GM19023 (cell line): Measurements from ENCODE around the gene GRIK4.
"Not testable (repeated sequence)": the region's sequence is repeated elsewhere in the genome, so short reads cannot be mapped to it uniquely, and the experiment has no call there.

Experiments used
- ATAC-seq: cut with Tn5 transposase; IDR thresholded peaks from one replicate; pipeline ENCODE4 v1.9.1; 2021; ENCODE audit warnings: mild to moderate bottlenecking, moderate library complexity; ENCODE audit not compliant: unreplicated experiment

GRIK4 gene

DNA sequence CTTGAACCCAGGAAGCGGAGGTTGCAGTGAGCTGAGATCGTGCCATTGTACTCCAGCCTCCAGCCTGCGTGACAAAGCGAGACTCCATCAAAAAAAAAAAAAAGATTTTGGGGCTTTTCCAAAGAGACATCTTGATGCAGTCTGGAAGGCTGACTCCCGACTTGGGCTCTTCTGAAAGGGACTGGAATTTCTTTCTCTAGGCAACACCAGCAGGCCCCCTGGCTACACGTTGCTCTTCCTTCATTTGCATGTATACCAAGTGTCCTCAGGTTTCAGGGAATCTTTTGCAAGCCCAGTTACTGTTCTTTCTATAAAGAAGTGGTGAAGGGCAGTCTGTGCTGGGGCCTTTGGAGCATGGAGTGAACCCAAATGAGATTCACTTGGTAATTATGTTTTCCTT, 211.0 kb downstream of the GRIK4 start:
- no peak for ATAC-seq

DNA sequence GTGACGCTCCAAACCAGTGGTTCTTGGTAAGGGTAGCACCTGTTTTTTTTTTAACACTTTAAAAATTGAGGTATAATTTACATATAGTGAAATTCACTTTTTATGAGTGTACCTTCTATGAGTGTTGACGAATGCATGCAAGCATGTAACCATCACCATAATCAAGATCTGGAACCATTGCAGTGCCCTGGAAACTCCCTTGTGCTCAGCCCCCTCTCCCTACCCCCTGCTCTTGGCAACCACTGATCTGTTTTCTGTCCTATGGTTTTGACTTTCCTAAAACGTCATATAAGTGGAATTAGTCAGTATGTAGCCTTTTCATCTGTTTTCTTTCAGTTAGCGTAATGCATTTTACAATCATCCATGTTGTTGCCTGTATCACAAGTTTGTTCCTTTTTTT, 212.2 kb downstream of the GRIK4 start:
- ATAC-seq, result no peak

DNA sequence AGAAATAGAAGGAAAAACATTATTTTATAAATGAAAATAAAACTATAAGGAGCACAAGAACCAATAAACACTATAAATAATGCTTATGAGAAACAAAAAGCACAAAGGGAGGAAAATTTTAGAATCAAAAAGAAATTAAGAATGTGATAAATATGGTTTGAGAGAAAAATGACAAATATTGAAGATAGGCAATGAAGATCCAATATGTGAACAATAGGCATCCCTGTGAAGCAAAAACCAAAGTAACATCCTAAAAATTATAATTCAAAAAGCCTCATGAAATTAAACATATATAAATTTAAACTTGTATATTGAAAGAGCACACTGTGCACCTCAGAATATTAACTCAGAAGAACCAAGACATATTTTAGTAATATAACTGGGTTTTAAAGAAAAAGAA, 216.2 kb downstream of the GRIK4 start:
- no peak for ATAC-seq

DNA sequence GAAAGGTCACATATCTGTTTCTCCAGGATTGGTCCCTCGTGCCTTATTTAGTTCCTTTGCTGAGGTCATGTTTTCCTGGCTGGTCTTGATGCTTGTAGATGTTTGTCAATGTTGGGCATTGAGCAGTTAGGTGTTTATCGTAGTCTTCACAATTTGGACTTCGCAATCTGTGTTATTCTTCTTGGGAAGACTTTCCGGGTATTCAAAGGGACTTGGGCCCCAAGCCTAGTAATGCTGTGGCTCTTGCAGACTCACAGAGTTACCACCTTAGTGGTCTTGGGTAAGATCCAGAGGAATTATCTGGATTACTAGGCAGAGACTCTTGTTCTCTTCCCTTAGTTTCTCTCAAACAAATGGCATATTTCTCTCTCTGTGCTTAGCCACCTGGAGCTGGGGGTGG, 223.5 kb downstream of the GRIK4 start:
- ATAC-seq, result no peak

DNA sequence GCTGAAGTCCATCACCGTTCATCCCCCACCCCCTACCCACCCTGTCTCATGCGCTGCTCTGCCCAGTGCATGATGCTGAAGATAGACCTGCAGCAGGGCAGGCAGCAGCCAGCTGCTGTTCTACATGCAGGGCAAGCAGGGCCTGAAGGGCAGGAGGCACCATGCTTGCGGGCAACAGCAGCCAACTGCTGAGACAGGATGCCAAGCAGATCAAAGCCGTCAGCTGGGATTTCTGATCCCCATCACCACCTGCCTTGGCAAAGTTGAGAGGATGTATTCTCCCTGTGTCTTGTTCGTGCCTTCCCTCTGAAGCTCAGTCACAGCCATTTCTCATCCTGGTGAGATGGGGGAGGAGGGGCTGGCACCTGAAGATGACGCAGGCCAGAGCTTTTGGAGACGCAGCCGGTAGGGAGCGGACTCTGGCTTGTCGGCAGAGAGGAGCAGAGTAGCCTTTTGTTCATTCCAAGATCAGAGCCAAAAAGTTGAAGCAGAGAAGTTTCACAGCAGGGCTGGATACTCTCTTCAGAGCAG, 227.0 kb downstream of the GRIK4 start:
- no peak for ATAC-seq

DNA sequence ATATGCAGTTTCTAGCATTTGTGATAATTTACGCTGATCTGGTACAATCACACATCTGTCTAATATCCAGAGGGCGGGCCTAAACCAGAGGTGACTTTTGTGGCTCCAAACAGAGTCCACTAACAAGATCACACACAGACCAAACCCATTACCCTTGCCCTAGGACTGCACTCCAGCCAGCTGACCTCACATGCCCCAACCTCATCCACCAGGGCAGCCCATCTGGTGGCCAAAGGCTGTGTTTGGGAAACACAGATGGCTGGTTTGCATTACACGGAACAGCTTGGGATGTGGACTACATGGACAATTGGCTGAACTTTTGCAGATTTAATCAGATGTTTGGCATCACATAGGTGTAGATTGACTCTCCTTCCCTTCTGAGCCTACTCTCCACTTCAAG, 228.2 kb downstream of the GRIK4 start:
- ATAC-seq, result no peak

DNA sequence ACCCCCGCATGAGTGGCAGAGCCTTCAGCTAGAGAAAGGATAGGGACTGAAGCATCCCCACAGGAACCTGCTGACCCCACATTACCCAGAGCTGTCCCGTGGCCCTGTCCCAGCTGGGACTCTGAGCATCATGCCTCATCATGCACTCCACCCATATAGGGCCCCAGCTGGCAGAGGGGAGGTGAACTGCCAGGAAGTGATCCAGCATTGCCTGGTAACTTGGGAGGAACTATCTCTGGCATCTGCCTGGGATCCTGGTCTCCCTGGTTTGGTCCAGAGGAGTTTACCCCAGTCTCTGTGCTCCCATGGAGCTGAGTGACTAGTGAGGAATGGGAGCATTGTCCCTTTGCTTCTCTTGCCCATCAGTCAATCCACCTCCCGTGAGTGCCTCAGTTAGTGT, 228.8 kb downstream of the GRIK4 start:
- ATAC-seq, result no peak

DNA sequence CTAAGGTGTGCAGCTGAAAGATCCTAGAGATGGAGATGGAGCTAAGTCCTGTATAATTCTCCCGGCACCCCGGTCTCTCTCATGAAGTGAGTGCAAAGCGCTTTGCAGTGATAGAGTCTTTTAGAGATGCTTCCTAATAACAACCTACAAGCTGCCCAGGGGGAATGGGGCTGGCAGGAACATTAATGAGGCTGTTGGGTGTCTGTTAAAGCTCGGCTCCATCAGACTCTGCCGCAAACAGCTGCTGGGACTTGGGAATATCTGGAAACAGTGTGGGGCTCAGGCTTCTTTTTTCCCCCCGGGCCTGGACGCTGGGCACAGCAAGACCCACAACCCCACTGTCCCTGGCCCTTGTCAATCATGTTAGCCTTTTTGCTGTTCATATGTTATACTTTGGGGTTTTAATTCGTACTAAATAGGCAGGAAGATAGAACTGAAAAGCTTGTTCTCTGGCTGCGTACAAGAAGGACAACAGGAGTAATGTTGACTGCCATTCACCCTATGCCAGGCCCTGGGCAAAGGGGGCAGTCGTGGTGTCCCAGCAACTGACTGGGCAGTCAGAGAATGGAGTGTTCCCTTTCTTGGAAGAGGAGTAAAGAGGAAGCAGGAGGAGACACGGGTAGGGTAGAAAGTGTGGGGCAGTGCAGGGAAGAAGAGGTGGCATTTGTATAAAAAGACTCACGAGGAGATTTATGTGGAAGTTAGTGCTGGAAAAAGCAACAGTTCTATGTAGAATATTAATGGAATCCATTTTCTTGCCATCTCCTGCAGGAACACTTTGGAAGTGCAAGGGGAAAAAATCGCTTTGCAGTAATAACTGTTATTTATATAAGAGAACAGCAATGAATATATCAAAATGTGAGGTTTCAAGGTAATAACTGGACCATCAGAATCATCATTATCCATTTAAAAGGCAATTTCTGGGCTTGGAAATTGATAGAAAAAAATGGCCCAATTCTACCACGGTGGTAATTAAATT, 232.8 kb downstream of the GRIK4 start:
- no peak for ATAC-seq

DNA sequence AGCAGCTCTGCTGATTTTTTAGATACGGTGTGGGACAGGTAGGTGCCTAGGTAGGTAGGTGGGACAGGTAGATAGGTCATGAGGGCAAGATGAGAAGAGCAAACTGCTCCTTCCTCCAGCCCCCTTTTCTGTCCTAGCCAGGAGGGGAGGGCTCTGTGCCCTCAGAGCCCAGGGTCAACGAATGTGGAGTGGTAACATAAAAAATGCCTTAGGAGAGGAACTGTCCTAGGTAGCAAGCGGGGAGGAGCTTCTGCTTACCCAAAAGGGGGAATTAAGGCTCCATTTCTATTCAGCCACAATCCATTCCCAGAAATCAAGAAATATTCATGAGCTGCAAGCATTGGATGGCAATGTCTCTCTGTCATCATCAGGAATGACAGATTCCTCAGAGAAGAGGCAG, 234.8 kb downstream of the GRIK4 start:
- no peak for ATAC-seq

DNA sequence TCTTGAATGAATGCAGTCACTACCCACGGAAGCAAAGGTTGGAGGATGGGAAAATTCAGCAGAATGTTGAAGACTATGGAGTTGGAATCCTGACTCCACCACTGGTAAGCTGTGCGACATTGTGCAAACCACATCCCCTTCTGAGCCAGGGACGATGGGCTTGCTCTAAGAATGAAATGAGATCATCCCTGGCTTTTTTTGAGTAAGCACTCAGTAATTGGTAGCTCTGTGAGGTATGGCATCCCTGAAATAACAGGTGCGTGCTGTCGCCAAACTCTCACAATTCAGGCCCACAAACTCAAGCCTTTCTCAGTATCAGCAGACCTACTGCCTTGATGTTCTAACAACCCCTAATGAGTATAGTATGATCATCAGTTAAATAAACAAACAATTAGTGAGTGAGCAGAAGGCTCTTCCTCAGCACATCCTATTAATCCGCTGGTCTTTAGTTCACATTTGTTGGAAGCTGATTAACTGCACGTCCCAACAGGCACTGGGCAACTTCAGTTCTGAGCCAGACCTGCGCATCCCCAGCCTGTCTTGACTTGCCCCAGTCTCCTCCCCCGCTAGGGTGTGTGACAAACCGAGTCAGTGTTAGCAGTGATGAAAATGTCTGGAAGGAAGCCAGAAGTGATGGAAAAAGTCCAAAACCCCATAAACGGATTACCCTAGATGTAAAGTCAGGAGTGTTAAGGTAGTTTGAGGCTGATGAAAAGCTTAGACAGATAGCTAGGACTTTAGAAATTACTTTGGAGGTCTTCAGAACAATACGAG, 235.5 kb downstream of the GRIK4 start:
- no peak for ATAC-seq

DNA sequence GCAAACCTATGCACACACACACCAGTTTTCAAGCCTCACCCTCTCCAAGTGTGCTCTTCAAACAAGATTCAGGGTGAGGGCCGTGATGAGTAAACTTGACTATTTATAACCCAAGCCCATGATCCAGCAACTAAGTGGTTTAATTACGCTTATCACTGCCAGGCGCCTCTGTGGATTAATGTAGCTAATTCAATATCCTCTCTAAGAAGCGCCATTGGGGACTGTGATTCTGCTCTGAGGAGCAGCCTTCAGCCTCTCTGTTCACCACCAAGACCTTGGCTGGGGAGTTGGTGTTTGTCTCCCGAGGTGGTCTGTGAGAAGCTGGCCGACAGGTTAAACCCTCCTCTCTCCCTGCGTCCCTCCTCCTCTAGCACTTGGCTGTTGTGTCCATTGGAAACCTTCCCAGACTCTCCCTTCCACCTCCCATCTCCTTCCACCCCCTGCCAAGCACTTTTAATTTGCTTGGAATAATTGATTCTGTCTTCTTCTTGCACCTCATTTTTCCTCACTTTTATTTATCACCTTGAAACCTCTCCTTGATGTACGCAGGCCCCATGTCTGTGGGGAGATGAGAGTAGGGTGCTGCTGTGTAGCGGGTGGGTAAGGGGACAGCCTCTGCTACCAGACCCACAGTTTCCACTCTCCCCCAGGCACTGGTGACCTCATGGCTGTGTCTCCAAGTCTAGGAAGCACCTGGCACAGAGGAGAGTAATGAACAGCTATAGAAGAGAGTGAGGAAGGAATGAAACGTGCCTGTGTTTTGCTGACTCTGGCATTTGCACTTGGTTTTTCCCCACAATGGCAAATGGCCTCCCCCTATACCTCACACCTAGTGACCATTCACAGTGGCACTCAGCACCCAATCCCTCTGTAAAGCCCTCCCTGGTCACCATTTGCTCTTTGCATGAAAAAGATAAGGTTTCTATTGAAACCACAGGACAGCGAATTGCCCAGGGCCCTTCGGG, 236.6 kb downstream of the GRIK4 start:
- ATAC-seq, result no peak

DNA sequence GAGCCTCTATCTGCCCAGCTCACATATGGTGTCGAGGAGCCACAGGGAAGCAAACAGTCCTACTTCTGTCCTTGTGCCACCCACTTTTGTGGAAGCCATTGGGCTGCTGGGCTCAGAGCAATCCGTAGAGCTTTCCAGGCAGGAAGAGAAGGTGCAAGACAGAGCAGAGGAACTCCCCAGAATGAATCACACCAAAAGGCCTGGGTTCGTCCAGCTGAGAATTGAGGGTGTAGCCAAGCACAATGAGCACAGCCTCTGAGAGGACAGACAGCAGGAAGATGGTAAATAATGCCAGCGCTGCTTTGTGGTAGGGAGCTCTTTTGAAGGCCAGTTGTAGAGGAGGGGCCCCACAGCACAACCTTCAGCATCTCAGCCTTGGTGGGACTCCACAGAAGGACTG, 237.8 kb downstream of the GRIK4 start:
- no peak for ATAC-seq

DNA sequence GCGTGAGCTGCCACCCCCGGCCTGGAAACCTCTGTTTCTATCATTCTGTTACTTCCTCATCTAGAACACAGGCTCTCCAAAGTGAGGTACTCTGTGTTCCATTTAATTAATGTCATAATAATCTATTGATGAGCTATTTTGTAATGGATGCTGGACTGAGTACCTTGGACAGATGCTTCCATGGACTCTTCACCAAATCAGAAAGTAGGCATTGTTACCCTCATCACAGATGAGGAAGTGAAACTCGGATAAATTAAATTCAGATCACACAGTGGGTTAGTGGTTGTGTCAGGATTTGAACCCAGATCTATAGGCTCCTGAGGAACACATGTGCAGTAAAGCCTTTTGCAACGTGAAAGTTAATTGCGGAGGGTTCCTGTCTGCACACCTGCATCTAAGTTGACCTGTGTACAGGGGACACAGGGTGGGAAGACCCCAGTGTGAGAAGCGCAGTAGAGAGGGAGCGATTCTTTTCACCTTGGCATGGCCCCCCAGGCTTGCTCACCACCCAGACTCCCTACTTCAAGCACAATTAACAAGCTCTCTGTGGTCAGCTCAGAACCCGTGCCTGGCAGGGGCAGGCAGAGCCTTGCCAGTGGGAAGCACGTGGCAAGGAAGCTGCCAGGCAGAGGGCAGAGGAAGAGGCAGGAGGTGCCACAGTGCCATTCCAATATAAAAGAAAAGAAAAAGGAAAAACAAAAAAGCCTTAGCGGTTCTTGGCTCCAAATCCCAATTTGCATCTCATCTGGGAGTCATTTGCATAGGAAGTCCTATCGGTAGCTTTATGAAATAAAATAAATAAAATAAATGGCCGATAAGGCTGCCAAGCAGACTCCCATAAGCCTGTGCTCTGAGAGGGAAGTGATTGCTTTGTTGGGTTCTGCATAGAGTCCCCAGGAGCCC, 239.3 kb downstream of the GRIK4 start:
- no peak for ATAC-seq

DNA sequence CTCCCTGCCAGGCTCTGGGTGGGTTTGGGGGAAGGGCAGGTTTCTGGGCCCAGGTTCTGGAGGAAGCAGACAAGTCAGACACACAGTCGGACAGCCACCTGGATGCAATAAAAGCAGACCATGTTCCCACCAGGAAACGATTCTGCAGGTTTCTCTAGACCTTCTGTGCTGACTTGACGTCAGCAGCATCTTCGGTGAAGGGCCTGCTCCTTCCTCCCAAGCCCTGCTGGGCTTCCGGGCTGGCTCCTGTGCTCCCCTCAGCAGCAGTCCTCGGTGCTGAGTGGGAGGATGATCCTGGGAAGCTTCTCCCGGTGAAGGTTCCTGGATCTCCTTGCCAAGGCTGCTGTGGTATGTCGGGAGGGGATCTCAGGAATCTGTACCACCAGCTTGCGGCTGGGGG, 240.0 kb downstream of the GRIK4 start:
- ATAC-seq, result no peak

DNA sequence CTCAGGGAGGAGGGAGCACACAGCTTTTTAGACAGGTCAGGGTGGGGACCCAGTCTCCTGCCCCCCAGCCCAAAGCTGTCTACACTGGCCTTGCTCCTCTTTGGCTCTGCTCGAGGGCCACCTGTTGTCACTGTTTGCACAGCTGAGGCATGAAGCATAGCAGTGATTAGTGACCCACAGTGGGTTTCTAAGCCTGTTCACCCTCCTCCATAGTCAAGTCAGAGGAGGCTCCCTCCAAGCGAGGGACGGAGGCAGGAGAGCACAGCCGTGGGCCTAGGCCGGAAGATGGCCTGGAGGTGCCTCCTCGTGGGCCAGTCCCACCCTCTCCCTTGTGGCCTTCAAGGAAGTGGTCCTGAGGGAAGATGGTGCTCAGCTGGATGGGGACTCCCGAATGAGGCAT, 241.1 kb downstream of the GRIK4 start:
- ATAC-seq, result no peak

DNA sequence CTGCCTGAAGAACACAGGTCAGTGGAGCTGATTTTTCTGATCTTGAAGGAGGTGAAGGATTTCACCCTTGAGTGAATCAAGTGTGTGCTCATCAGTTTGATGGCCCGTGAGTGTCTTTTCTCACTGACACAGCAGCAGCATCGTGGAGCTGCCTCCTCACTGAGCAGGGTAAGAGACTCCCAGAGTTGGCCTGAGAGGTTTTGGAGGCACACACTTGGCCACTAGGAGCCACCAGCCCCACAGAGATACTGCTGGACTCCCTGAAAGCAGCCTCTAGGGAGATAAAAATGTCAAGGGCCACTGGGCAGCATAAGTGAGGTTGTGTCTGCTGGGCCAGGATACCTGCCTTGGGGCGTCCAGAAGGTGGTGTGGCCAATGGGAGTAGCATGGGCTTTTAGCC, 245.4 kb downstream of the GRIK4 start:
- ATAC-seq, result no peak

DNA sequence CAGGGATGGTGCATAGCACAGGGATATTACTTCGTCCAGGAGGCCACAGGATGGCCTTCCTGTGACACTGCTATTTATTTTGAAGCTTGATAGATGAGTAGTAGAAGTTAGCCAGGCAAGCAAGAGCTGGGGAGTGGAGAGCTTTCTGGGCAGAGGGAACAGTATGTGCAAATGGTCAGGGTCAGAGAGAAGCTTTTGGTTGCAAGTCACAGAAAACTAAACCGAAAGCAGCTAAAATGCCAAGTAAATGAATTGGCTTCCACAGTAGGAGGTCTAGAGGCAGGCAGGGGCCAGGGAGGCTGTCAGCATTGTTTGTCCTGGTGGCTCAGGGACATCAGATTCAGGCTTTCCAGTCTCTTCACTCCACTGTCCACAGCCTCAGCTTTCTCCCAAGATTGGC, 247.5 kb downstream of the GRIK4 start:
- ATAC-seq, result no peak

DNA sequence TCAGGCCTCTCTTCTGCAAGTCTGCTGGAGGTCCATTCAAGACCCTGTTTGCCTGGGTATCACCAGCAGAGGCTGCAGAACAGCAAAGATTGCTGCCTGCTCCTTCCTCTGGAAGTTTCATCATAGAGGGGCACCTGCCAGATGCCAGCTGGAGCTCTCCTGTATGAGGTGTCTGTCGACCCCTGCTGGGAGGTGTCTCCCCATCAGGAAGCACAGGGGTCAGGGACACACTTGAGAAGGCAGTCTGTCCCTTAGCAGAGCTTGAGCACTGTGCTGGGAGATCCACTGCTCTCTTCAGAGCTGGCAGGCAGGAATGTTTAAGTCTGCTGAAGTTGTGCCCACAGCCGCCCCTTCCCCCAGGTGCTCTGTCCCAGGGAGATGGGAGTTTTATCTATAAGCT, 254.2 kb downstream of the GRIK4 start:
- ATAC-seq, result not testable (repeated sequence)

DNA sequence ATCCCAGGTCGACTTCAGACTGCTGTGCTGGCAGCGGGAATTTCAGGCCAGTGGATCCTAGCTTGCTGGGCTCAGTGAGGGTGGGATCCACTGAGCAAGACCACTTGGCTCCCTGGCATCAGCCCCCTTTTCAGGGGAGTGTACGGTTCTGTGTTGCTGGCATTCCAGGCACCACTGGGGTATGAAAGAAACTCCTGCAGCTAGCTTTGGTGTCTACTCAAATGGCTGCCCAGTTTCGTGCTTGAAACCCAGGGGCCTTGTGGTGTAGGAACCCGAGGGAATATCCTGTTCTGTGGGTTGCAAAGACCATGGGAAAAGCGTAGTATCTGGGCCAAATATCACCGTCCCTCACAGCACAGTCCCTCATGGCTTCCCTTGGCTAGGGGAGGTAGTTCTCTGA, 254.8 kb downstream of the GRIK4 start:
- ATAC-seq, result no peak

DNA sequence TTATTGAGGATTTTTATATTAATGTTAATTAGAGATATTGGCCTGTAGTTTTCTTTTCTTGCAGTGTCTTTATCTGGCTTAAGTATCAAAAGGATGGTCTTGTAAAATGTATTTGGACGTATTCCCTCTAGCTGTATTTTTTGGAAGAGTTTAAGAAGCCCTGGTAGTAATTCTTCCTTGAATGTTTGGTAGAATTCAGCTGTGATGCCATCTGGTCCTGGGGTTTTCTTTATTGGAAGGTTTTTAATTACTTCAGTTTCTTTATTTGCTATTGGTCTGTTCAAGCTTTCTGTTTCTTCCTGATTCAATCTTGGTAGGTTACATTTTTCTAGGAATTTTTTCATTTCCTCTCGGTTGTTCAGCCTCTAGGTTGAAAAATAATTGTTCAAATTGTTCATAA, 257.4 kb downstream of the GRIK4 start:
- ATAC-seq, result no peak
